Kidney epithelial cell (primary cell): Measurements from ENCODE around the gene DERL2. TPM values are rescaled to one million over a fixed set of nuclear protein-coding genes. Genes with fewer than 3 reads are reported as not detected.

Experiments
- DNase-seq: peaks from one replicate; pipeline ENCODE4 v3.0.0-alpha.2; 2010; ENCODE audit warnings: low read depth
- H3K27me3 ChIP-seq: 2 replicates; pipeline ENCODE4 v1.6.0; 2011; ENCODE audit warnings: low read length; ENCODE audit not compliant: control insufficient read depth, insufficient read depth
- H3K36me3 ChIP-seq: 2 replicates; pipeline ENCODE4 v1.5.1; 2011; ENCODE audit warnings: low read length; ENCODE audit not compliant: control insufficient read depth, insufficient read depth
- H3K4me3 ChIP-seq: 2 replicates; pipeline ENCODE4 v1.5.1; 2011; ENCODE audit warnings: low read depth, mild to moderate bottlenecking, control low read depth, low read length
- CTCF ChIP-seq: IDR thresholded peaks from 2 replicates; pipeline ENCODE4 v1.5.1; 2011; ENCODE audit warnings: mild to moderate bottlenecking, moderate library complexity, low read length, control low read depth, inconsistent platforms; ENCODE audit not compliant: insufficient read depth, poor library complexity, severe bottlenecking
- total RNA-seq: library from RNA; depleted of rRNA; stranded (reverse); fragments of >200 nt; gene quantifications from 2 replicates; pipeline ENCODE4 v1.2.3, GENCODE V29; 2015

The DERL2 gene
- total RNA-seq, 1 donor from 2014 or later = 45.9 TPM

- TF ChIP-seq CTCF = no peak
- H3K27me3 ChIP-seq = no peaks in the 10 kb centered on the region
- no peaks in the 10 kb centered on the region for H3K36me3 ChIP-seq
- peak; percentile 83 for DNase-seq
- no peak overlapping the region for H3K4me3 ChIP-seq
Observed at GRCh38 chr17:5508810-5509209, 22.8 kb upstream of the DERL2 start.

GRCh38 chr17:5506307-5506706 lies 20.3 kb upstream of the DERL2 start:
- DNase-seq = no peak
- H3K36me3 ChIP-seq = no peaks in the 10 kb centered on the region
- no peaks in the 10 kb centered on the region for H3K27me3 ChIP-seq
- no peak overlapping the region for H3K4me3 ChIP-seq
- no peak for TF ChIP-seq CTCF

GRCh38 chr17:5502552-5502951 lies 16.6 kb upstream of the DERL2 start:
- H3K4me3 ChIP-seq = no peak overlapping the region
- H3K36me3 ChIP-seq = no peaks in the 10 kb centered on the region
- peaks cover 5% of the 10 kb centered on the region for H3K27me3 ChIP-seq
- TF ChIP-seq CTCF = no peak
- DNase-seq = no peak

DNA sequence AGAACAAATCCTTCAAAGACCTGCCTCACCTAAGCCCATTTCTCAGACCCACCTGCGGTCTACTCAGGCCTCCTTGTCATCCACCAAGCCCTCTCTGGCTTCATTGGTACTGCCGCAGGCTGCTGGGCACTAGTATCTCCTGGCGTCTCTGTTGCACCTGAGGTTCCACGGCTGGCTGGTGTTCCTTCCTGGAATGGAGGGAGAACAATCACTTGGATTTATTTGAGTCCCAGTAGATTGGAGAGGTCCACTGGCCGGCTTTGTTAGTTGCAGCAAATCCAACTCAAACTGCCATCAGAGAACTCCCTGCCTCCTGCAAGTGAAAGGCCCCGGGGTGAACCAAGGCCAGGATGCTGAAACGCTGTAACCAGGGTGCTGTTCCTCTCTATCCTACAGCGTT lies 15.7 kb upstream of the DERL2 start:
- Histone ChIP-seq H3K4me3 (no peak overlapping the region), H3K27me3 (peaks cover 5% of the 10 kb centered on the region), H3K36me3 (no peaks in the 10 kb centered on the region)
- TF ChIP-seq CTCF = no peak
- DNase-seq = no peak

DNA sequence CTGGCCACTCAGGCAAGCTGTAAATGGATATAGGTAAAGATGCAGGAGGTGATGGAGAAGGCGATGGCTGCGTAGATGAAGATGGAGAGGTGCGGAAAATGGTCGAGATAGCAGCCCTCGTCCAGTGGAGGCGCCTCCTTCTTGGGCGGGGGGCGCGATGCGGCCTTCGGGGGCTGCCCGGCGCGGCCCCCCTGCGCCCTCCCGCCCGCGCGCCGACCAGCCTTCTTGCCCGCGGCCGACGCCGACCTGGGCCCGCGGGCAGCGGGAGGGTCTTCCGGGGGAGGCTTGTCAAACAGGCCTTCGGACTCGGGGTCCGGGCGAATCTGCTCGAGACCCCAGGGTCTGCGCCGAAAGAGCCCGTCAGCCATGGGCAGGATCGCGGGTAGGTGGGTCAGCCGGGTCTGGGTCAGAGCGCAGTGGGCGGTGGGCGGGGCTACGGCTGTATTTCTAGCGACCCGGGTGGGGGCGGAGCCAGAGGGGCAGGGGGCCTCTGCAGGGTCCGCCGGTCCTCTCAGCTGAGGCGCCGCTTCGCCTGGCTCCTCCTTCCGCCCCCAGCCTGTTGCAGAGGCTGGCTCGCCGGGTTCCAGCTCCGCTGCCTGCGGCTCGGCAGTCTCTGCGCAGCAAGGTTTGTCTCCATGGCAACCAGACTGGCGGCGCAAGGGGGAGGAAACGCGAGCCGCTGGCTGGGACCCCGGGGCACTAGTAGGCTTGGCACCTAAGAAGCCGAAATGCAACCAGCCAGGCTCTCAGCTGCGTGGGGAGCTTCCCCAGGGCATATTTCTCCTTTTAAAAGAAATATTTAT lies 14.8 kb upstream of the DERL2 start:
- DNase-seq = peak; percentile 61
- peak overlapping the region; percentile 67 for H3K4me3 ChIP-seq
- peaks cover 5% of the 10 kb centered on the region for H3K27me3 ChIP-seq
- TF ChIP-seq CTCF = no peak
- H3K36me3 ChIP-seq = no peaks in the 10 kb centered on the region

DNA sequence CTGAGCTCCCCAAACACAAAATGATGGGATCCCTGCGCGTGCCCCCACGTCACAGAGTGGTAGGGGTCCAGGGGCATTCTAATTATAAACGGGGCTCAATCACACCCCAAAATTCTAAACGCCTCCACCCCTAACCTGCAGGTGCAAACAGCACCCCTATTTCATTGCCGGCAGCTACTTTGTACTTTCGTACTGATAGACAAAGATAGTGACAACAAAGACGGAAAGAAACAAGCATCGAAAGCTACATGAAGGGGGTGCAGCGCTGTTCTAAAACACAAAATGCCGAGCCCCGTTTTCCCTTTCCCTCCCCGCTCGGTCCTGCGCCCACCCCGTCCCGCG lies 14.2 kb upstream of the DERL2 start:
- Histone ChIP-seq H3K36me3 (no peaks in the 10 kb centered on the region), H3K27me3 (peaks cover 5% of the 10 kb centered on the region), H3K4me3 (peak overlapping the region; percentile 67)
- no peak for TF ChIP-seq CTCF
- DNase-seq = no peak
